SK-N-MC (cell line): ENCODE data around the gene ARAF.

Experiments used
- EZH2 ChIP-seq: fragments of 200-600 bp; sonication (generic); IDR thresholded peaks from one replicate; pipeline ENCODE4 v1.6.1; 2017; ENCODE audit warnings: antibody characterized with exemption
- FOXP2 ChIP-seq: optimal IDR thresholded peaks from 2 replicates; pipeline ENCODE3; 2011; ENCODE audit warnings: mild to moderate bottlenecking, moderate library complexity; ENCODE audit not compliant: insufficient read depth; ENCODE audit errors: extremely low read length, control extremely low read depth
- POLR2AphosphoS5 ChIP-seq: IDR thresholded peaks from 2 replicates; pipeline ENCODE4 v1.6.1; 2012; ENCODE audit warnings: mild to moderate bottlenecking, low read depth, low read length, borderline replicate concordance

GRCh38 chrX:47562615-47563243, 1.7 kb downstream of the ARAF start:
- TF ChIP-seq POLR2AphosphoS5 (no peak), EZH2 (no peak), FOXP2 (no peak)
